Adrenal gland (tissue), 12 donors: ENCODE data around the gene NUAK2. TPM values are rescaled to one million over a fixed set of nuclear protein-coding genes. Genes with fewer than 3 reads are reported as not detected.
A peak's percentile ranks its signal among the peaks of the same experiment; 100 is the strongest.

ENCODE experiments used
- DNase-seq, 7 donors: peaks; one replicate each; pipeline ENCODE4 v3.0.0-alpha.2; 2019 to 2020
- H3K27ac ChIP-seq, 5 donors: fragments of 200-600 bp; sonication (generic) in 4 of 5; 1 replicate in 3 of 5; 2 replicates in 2 of 5; pipeline versions ENCODE4 v1.5.1 to v1.8.0; 2016 to 2020; ENCODE audit warnings: mild to moderate bottlenecking in 1 of 5
- H3K27me3 ChIP-seq: fragments of 200-600 bp; 2 replicates; pipeline ENCODE4 v1.8.0; 2021
- H3K36me3 ChIP-seq, 2 donors: fragments of 200-600 bp; replicated peaks in 1 of 2; 1 replicate in 1 of 2; 2 replicates in 1 of 2; pipeline versions ENCODE4 v1.5.1 to v1.8.0; 2018 to 2022
- H3K4me1 ChIP-seq, 2 donors: fragments of 200-600 bp; replicated peaks in 1 of 2; 1 replicate in 1 of 2; 2 replicates in 1 of 2; pipeline versions ENCODE4 v1.5.1 to v1.8.0; 2018 to 2021
- H3K4me3 ChIP-seq, 4 donors: fragments of 200-600 bp; sonication (generic) in 3 of 4; one replicate each; pipeline ENCODE4 v1.5.1; 2016 to 2018
- H3K9me3 ChIP-seq, 3 donors: fragments of 200-600 bp; sonication (generic) in 1 of 3; replicated peaks in 1 of 3; 1 replicate in 2 of 3; 2 replicates in 1 of 3; pipeline versions ENCODE4 v1.5.1 to v1.8.0; 2016 to 2021
- CTCF ChIP-seq, 6 experiments: fragments of 450-650 bp in 4 of 6; fragments of 200-600 bp in 2 of 6; sonication (generic) in 1 of 6; IDR thresholded peaks; 1 replicate in 5 of 6; 2 replicates in 1 of 6; pipeline versions ENCODE4 v1.5.1 to v1.8.0; 2016 to 2021; ENCODE audit warnings: antibody characterized with exemption in 6 of 6, mild to moderate bottlenecking in 2 of 6, moderate library complexity in 1 of 6
- POLR2A ChIP-seq, 2 donors: fragments of 450-650 bp; IDR thresholded peaks; one replicate each; pipeline ENCODE4 v1.6.1; 2017; ENCODE audit warnings: antibody characterized with exemption in 2 of 2, mild to moderate bottlenecking in 2 of 2, moderate library complexity in 1 of 2
- WGBS, 4 donors: extraction: QIAGEN DNeasy Blood & Tissue Kit in 2 of 4; methylation state at CpG; one replicate each; pipeline versions ENCODE4 v1.1.5 to v1.1.7; 2013 to 2017; 5-methylcytosine and 5-hydroxymethylcytosine counted together
- intact Hi-C, 2 donors: fragments of 100-400 bp; cut with DNase I; formaldehyde crosslinking; loops; one replicate each; pipeline versions ENCODE4 v1.14.1 to v1.15.0; 2022 to 2023
- polyA plus RNA-seq, 3 donors: library from polyadenylated mRNA; stranded (reverse); fragments of 200-250 nt in 2 of 3; fragments of 350-450 nt in 1 of 3; fragmentation: Illumina TruSeq in 1 of 3; extraction: RNeasy Lipid Tissue Mini Kit (QIAGEN cat#74804) in 1 of 3; gene quantifications; one replicate each; pipeline ENCODE4 v1.2.3, GENCODE V29; 2013 to 2014
- total RNA-seq, 9 donors: library from RNA; depleted of rRNA in 4 of 9; stranded (reverse); fragments of >200 nt in 4 of 9; fragments of 120-200 nt in 1 of 9; fragmentation: NEBNext Ultra II Directional in 1 of 9; extraction: Animal tissue kit (Norgen Biotek cat#: 25700) in 1 of 9; gene quantifications; one replicate each; pipeline versions ENCODE4 v1.1.0 to v1.2.4, GENCODE V29; 2013 to 2023
- donor health status: healthy with polysubstance abuse.
- donor health status: Bipolar disorder and iron deficiency.
- donor health status: DM: yes; HTN: yes; CAD: no.
- donor health status: DM: no; HTN: no; CAD: no.
- donor health status: DM: no; HTN: no; CAD: no.
- donor health status: DM: yes; HTN: yes; CAD: no.

NUAK2 gene
- total and polyA plus RNA-seq, 12 donors: 0.95 to 9.9 (median 4.0) TPM

- Histone ChIP-seq H3K36me3 (peaks cover 0 to 46% of the 10 kb centered on the region in 2 donors), H3K4me3 (no peak overlapping the region), H3K9me3 (no peaks in the 10 kb centered on the region), H3K27ac (peak overlapping the region in 1 of 5 donors; percentile 38), H3K4me1 (peaks cover 17 to 42% of the 10 kb centered on the region in 2 donors), H3K27me3 (no peaks in the 10 kb centered on the region)
- DNase-seq: no peak
- 81 to 92% (median 87%) methylated on average over 8 of the region's 8 CpGs for whole genome bisulfite sequencing, 4 donors
- TF ChIP-seq CTCF (IDR thresholded peaks at IDR 0.05) (no peak), POLR2A (IDR thresholded peaks at IDR 0.05) (no peak)
- intact Hi-C loops: no loop called here
These were observed 10.4 kb downstream of the NUAK2 start for GRCh38 chr1:205310976-205311704.

GRCh38 chr1:205309741-205310140 lies 11.8 kb downstream of the NUAK2 start:
- H3K36me3 ChIP-seq: peaks cover 0 to 59% of the 10 kb centered on the region in 2 donors

GRCh38 chr1:205306929-205307566 lies 14.5 kb downstream of the NUAK2 start:
- Histone ChIP-seq H3K27ac (no peak overlapping the region), H3K9me3 (no peaks in the 10 kb centered on the region), H3K4me3 (no peak overlapping the region), H3K27me3 (no peaks in the 10 kb centered on the region), H3K4me1 (peaks cover 0 to 10% of the 10 kb centered on the region in 2 donors), H3K36me3 (peaks cover 0 to 85% of the 10 kb centered on the region in 2 donors)
- WGBS, 4 donors: 94 to 97% (median 96%) methylated on average over 7 of the region's 7 CpGs
- intact Hi-C loops: no loop called here
- DNase-seq: no peak
- no peak for TF ChIP-seq CTCF (IDR thresholded peaks at IDR 0.05)
- no peak for TF ChIP-seq POLR2A (IDR thresholded peaks at IDR 0.05)

More at GRCh38 chr1:205309741-205310140, 11.8 kb downstream of the NUAK2 start:
- WGBS, 4 donors: 57 to 100% (median 70%) methylated on average over 1 of the region's 1 CpG
- H3K4me3 ChIP-seq: no peak overlapping the region
- intact Hi-C loops: no loop called here
- no peaks in the 10 kb centered on the region for H3K27me3 ChIP-seq
- H3K27ac ChIP-seq: no peak overlapping the region
- peak in 2 of 7 donors; percentile 38 to 42 for DNase-seq
- TF ChIP-seq CTCF (IDR thresholded peaks at IDR 0.05) (no peak), POLR2A (IDR thresholded peaks at IDR 0.05) (no peak)
- no peaks in the 10 kb centered on the region for H3K9me3 ChIP-seq
- H3K4me1 ChIP-seq: peaks cover 9 to 29% of the 10 kb centered on the region in 2 donors

GRCh38 chr1:205304695-205305070 lies 16.9 kb downstream of the NUAK2 start:
- Histone ChIP-seq H3K27me3 (no peaks in the 10 kb centered on the region), H3K4me3 (no peak overlapping the region), H3K27ac (no peak overlapping the region), H3K9me3 (no peaks in the 10 kb centered on the region), H3K4me1 (no peaks in the 10 kb centered on the region), H3K36me3 (peaks cover 0 to 67% of the 10 kb centered on the region in 2 donors)
- no peak for DNase-seq
- TF ChIP-seq POLR2A (IDR thresholded peaks at IDR 0.05): no peak
- no peak for TF ChIP-seq CTCF (IDR thresholded peaks at IDR 0.05)
- 80 to 100% (median 85%) methylated on average over 1 of the region's 1 CpG for WGBS, 4 donors
- intact Hi-C loops: no loop called here
